Colon (tissue), 2 donors: ENCODE measurements around the gene MRGPRG.

Experiments used
- FAIRE-seq: peaks from 2 replicates; lab custom pipeline; 2012; peaks lifted over from hg19 to GRCh38; lab: Jason Lieb, UNC
- donor health status: control.
- donor health status: control.

MRGPRG gene

DNA sequence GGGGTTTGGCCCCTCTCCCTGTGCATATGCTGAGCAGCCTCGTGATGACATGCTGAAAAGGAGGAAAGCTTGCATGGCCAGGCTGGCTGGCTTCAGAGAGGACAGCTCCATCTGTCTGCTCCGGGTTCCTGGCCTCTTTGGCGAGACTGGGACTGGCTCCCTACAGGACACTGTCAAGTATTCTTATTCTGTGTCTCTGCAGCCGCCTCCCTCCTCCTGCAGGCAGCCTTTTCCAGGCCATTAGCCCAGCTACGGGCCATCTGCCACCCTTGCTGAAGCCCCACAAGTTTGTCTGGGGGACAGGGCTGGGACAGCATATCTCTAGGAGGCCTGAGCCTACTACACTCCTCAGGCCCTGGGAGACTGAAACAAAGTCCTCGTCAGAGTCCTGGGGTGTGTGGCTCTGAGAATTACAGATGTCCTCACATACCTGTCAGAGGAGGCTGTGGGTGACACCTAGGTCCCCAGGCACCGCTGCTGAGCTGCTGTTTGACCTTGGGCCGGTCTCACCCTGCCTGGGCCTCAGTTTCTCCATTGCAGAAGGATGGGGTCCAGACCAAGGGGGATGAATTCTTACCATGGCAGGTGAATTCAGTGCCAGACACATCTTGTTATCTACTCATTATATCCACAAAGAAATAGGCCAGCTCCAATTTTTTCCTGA, 11.0 kb downstream of the MRGPRG start:
- FAIRE-seq: no peak

GRCh38 chr11:3206922-3207204, 11.8 kb downstream of the MRGPRG start:
- FAIRE-seq: no peak

- FAIRE-seq: no peak
Observed at GRCh38 chr11:3206156-3206921, 12.3 kb downstream of the MRGPRG start.

DNA sequence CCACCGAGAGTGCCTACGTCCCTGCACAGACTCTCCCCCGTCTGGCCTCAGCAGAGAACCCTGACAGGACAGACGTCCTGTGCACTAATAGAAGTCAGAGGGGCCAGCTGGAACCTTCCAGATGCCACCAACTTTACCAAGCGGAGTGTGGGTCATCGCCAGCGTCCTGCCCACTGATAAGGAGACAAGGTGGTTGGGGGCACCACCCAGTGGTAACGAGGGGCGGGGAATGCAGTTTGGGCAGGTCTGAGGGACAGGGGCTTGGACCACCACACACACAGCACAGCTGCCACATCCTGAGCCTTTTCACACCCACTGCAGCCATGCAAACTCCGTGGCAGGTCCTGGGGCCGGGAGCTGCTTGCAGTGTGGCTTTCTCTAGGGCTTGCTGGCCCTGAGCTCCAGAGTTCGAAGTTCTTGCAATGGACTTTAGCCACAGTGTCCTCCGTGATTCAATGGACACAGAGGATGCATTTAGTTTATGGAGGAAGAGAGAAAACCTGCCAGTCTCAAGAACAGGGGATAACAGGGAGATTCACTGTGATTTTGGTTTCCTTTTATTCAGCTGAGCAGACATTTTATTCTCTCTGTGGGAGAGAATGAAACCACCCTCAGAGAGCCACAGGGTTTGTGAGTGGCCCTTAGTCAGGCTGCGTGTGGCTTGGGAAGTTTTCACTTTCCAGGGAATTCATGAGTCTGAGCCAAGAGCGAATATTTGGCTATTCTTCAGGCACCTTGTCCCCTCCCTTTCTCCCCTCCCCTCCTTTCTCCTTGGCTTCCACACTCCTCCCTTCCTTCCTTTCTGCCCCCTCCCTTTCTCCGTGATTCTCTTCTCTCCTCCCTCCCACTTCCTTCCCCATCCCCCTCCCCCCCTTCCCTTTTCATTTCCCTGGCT, 13.1 kb downstream of the MRGPRG start:
- FAIRE-seq: no peak

DNA sequence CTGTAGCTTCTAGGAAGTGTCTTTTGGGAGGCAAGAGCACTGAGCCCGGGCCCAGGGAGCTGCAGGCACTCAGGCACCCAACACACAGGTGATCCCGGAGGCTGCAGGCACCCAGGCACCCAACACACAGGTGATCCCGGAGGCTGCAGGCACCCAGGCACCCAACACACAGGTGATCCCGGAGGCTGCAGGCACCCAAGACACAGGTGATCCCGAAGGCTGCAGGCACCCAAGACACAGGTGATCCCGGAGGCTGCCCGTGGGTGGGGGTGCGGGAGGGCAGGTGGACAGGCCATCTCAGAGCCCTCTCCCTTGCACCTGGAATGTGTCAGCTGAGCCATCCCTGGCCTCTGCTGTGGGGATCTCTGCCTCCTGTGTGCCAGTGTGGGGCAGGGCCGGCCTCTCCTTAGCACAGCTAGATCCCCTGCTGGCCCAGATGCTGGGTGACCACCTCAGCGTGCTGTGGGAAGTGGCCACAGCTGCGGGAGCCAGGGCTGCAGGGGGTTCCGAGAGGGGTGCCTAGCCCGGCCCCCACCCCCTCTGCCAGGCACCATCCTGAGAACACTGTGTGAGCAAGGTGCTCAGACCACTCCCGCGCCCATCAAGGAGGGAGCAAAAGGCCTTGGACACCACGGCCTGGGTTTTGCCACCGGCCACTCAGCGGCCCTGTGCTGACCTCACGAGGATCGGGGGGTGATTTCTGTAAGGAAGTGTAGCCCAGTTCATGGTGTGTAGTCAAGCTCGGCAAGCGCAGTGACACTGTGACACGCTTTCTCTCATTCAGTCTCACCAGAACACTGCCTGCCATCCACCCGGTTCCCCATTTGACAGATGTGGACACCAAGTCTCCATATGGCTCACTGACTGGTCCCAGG, 14.2 kb downstream of the MRGPRG start:
- FAIRE-seq: no peak

- no peak for FAIRE-seq
Observed at GRCh38 chr11:3203221-3204043, 15.2 kb downstream of the MRGPRG start.

GRCh38 chr11:3202759-3203158, 15.9 kb downstream of the MRGPRG start:
- no peak for FAIRE-seq

DNA sequence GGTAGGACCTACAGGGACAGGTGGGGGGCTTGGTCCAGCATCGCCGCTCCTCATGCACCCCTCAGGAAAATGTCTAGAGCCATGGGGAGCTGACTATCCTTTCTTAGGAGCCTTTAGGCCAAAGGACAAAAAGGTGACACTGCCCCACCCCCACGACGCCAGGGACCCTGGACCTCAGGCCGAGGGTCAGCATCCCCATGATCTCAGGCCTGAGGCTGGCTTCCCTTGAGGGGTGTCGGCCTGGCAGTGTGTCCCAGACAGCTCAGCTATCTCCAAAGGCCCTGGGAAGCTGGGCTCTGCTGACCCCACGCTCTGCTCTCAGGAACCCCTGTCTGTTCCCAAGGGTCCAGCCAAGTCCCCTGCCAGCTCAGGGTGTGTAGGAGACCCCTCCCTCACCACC, 16.3 kb downstream of the MRGPRG start:
- FAIRE-seq: no peak

DNA sequence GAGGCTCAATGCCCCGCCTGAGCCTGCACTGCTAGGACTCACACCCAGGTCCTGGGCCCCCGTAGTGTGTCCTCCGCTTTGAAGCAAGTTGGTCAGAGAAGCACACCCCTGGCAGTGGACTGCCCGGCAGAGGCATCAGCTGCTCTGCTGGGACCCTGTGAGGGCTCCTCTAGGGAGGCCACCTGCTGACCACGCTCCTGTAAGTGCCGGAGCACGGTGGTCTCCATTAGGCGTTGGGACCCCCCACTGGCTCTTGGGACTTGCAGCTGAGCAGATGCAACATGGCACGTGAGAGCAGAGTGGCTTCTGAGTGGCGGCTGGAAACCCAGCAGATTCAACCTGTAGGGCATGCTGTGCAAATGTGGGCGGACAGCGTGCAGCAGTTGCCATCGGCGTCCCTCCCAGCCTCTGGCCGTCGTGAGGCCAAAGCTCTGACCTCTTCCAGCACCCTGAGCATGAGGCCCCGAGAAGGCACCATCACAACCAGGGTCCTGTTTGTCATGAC, 16.9 kb downstream of the MRGPRG start:
- FAIRE-seq: no peak

DNA sequence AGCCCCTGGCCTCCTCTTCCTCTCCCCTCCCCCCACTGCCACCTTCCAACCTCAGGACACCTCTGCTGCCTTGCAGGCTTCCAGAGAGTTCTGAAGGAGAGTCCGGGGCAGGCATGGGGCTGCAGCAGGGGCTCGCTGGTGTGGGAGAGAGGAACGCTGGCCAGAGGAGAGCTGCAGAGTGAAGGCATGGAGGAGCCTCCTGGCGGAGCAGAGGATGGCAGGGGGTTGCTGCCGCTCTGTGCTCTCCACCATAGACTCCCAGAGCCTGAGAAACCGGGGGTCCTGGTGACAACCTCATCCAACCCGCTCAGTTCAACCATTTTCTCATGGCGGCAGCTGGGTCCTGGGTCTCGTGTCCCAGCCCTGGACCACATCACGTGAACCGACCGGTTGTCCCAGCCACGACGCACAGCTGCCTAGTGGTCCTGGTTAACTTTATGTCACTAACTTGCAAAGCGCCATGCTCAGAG, 17.5 kb downstream of the MRGPRG start:
- no peak for FAIRE-seq

DNA sequence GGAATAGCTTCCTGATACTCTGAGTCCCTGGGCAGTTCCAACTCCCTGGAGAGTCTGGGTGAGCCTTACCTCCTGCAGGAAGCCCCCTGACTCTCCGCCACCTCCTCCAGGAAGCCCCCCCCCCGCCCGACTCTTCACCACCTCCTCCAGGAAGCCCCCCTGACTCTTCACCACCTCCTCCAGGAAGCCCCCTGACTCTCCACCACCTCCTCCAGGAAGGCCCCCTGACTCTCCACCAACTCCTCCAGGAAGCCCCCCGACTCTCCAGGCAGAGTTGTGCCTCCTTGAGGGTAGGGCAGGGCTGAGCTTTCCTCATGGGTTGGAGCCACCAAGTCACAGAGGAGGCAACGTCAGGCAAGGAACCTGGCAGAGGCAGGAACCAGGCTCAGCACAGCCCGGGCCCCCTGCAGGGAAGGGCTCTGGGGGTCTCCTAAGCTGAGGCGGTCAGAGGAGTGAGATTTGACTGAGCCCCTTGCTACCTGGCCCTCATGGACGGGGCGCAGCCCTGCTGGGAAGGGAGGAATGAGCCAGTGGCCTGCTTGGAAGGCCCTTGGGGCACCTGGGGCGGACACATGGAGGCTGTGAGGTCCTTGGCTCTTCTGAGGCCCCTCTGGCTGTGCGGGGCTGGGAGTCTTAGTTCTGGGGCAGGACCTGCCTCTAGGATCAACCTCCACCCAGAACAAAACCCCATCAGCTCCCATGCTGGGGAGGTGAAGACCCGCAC, 18.1 kb downstream of the MRGPRG start:
- FAIRE-seq: no peak

GRCh38 chr11:3199537-3200295, 18.9 kb downstream of the MRGPRG start:
- FAIRE-seq: no peak

DNA sequence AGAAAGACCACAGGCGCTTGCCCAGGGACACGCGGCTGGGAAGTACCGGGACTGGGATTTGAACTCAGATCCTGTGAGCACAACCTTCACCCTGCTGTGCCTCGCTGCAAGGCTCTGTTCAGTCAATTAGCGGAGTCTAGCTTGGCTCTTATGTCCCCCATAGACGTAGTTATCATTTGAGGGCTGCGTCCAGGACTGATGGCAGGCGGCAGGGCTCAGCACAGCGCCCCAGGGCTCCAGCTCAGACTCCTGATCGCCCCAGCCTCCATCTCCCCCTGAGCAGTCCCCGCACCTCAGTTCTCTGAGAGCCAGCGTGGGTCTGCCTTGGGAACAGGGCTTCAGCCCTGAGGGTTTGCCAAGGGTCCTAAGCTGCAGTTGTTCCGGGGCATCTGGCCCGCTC, 19.8 kb downstream of the MRGPRG start:
- no peak for FAIRE-seq

DNA sequence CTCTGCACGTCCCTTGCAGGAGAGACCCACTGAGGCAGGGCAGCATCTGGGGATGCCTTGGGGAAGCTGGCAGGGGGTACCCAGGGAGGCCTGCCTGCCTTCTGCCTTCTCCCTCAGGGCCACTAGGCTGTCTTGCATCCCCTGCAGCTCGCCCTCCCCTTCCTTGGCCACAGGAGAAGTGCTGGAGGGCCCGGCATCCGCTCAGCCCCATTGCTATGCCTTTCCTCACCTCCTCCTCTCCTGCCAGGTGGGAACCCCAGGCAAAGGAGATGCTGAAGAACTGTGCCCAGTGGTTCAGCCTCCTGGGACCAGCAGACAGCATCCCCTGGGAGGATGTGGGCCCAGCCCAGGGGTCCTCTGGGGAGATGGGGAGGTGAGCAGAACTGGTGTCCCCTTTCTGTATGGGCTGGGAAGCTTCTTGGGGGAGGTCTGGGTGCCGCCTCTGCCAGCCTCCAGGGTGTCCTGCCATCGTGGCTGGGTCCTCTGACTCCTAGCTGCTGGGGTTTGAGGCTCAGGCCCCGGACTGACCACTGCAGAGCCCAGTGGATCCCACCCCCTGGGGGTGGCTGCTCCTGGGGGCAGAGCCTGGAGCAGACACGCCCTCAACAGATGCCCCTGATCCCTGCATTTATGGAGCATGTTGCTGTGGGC, 20.6 kb downstream of the MRGPRG start:
- no peak for FAIRE-seq

- FAIRE-seq: no peak
Observed at GRCh38 chr11:3197044-3197695, 21.4 kb downstream of the MRGPRG start.

- no peak for FAIRE-seq
Observed at GRCh38 chr11:3196161-3197043, 22.2 kb downstream of the MRGPRG start.
